ENCODE results near the gene CA10.

CA10 gene

DNA sequence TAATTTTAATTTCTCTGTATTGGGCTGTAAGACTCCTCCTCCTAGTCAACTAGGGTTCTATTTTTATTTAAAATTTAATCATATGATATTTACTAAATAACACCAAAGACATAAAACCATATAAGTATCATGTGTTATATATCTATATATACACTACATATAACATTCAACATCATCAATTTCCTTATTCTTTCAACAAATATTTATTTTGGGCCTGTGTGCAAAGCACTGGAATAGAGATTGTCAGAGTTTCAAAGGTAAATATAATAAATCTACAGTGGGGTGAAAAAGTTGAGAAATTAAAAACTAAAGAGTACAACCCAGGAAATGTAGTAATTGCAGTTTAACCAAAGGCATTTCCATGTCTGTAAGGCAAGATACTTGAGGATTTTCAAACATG, 364.0 kb downstream of the CA10 start:
- no peaks in the 10 kb centered on the region for H3K9me3 ChIP-seq (ENCODE audit: insufficient read depth, low read length)

GRCh38 chr17:51793686-51794085, 364.8 kb downstream of the CA10 start:
- no peak overlapping the region for H3K4me2 ChIP-seq (ENCODE audit: low read depth, low read length, poor library complexity, severe bottlenecking)
- no peaks in the 10 kb centered on the region for H3K9me2 ChIP-seq (replicated peaks; ENCODE audit: insufficient read depth, low read length)
- H3F3A ChIP-seq (ENCODE audit: insufficient read depth) = no peaks in the 10 kb centered on the region
- no peaks in the 10 kb centered on the region for H3K79me2 ChIP-seq (ENCODE audit: insufficient read depth, low read length)
- no peak overlapping the region for H3K27ac ChIP-seq (ENCODE audit: low read depth, low read length)
- no peak overlapping the region for H3K4me3 ChIP-seq (ENCODE audit: insufficient read depth, low read length, poor library complexity, severe bottlenecking)
- H3K9ac ChIP-seq (ENCODE audit: low read length) = no peak overlapping the region
- TF ChIP-seq CTCF (IDR thresholded peaks at IDR 0.05; ENCODE audit: insufficient read depth, low read length, poor library complexity, severe bottlenecking) = no peak
- no peak for TF ChIP-seq EZH2phosphoT487 (conservative IDR thresholded peaks at IDR 0.05; ENCODE audit: low read length)
- no peak overlapping the region for H2AFZ ChIP-seq (ENCODE audit: low read depth, low read length, severe bottlenecking)
- H3K27me3 ChIP-seq (ENCODE audit: low read length) = no peaks in the 10 kb centered on the region
- no peaks in the 10 kb centered on the region for H3K36me3 ChIP-seq (ENCODE audit: low read length)
- H3K9me3 ChIP-seq (ENCODE audit: insufficient read depth, low read length) = no peaks in the 10 kb centered on the region
- H4K20me1 ChIP-seq (ENCODE audit: low read depth, low read length) = no peaks in the 10 kb centered on the region

More for the DNA sequence above, 364.0 kb downstream of the CA10 start:
- Histone ChIP-seq H2AFZ (ENCODE audit: low read depth, low read length, severe bottlenecking) (no peak overlapping the region), H3K36me3 (ENCODE audit: low read length) (no peaks in the 10 kb centered on the region), H3K9me2 (replicated peaks; ENCODE audit: insufficient read depth, low read length) (no peaks in the 10 kb centered on the region), H3K4me2 (ENCODE audit: low read depth, low read length, poor library complexity, severe bottlenecking) (no peak overlapping the region), H4K20me1 (ENCODE audit: low read depth, low read length) (no peaks in the 10 kb centered on the region), H3K27ac (ENCODE audit: low read depth, low read length) (no peak overlapping the region), H3K79me2 (ENCODE audit: insufficient read depth, low read length) (no peaks in the 10 kb centered on the region), H3K4me3 (ENCODE audit: insufficient read depth, low read length, poor library complexity, severe bottlenecking) (no peak overlapping the region), H3K9ac (ENCODE audit: low read length) (no peak overlapping the region), H3F3A (ENCODE audit: insufficient read depth) (no peaks in the 10 kb centered on the region), H3K27me3 (ENCODE audit: low read length) (no peaks in the 10 kb centered on the region)
- TF ChIP-seq EZH2phosphoT487 (conservative IDR thresholded peaks at IDR 0.05; ENCODE audit: low read length) (no peak), CTCF (IDR thresholded peaks at IDR 0.05; ENCODE audit: insufficient read depth, low read length, poor library complexity, severe bottlenecking) (no peak)

- Histone ChIP-seq H3K9ac (ENCODE audit: low read length) (no peak overlapping the region), H3K4me3 (ENCODE audit: insufficient read depth, low read length, poor library complexity, severe bottlenecking) (no peak overlapping the region), H4K20me1 (ENCODE audit: low read depth, low read length) (no peaks in the 10 kb centered on the region), H3K4me2 (ENCODE audit: low read depth, low read length, poor library complexity, severe bottlenecking) (no peak overlapping the region), H3K27me3 (ENCODE audit: low read length) (no peaks in the 10 kb centered on the region), H2AFZ (ENCODE audit: low read depth, low read length, severe bottlenecking) (no peak overlapping the region), H3K9me2 (replicated peaks; ENCODE audit: insufficient read depth, low read length) (no peaks in the 10 kb centered on the region), H3K79me2 (ENCODE audit: insufficient read depth, low read length) (no peaks in the 10 kb centered on the region), H3F3A (ENCODE audit: insufficient read depth) (no peaks in the 10 kb centered on the region), H3K36me3 (ENCODE audit: low read length) (no peaks in the 10 kb centered on the region), H3K9me3 (ENCODE audit: insufficient read depth, low read length) (no peaks in the 10 kb centered on the region), H3K27ac (ENCODE audit: low read depth, low read length) (no peak overlapping the region)
- no peak for TF ChIP-seq EZH2phosphoT487 (conservative IDR thresholded peaks at IDR 0.05; ENCODE audit: low read length)
Observed at GRCh38 chr17:51778842-51779241, 379.7 kb downstream of the CA10 start.

GRCh38 chr17:51770027-51770759, 388.3 kb downstream of the CA10 start:
- Histone ChIP-seq H2AFZ (ENCODE audit: low read depth, low read length, severe bottlenecking) (no peak overlapping the region), H3K9me3 (ENCODE audit: insufficient read depth, low read length) (no peaks in the 10 kb centered on the region), H3F3A (ENCODE audit: insufficient read depth) (no peaks in the 10 kb centered on the region), H3K4me2 (ENCODE audit: low read depth, low read length, poor library complexity, severe bottlenecking) (no peak overlapping the region), H3K36me3 (ENCODE audit: low read length) (no peaks in the 10 kb centered on the region), H3K9ac (ENCODE audit: low read length) (no peak overlapping the region), H3K9me2 (replicated peaks; ENCODE audit: insufficient read depth, low read length) (no peaks in the 10 kb centered on the region), H3K79me2 (ENCODE audit: insufficient read depth, low read length) (no peaks in the 10 kb centered on the region), H3K4me3 (ENCODE audit: insufficient read depth, low read length, poor library complexity, severe bottlenecking) (no peak overlapping the region), H3K27me3 (ENCODE audit: low read length) (no peaks in the 10 kb centered on the region), H4K20me1 (ENCODE audit: low read depth, low read length) (no peaks in the 10 kb centered on the region), H3K27ac (ENCODE audit: low read depth, low read length) (no peak overlapping the region)
- TF ChIP-seq EZH2phosphoT487 (conservative IDR thresholded peaks at IDR 0.05; ENCODE audit: low read length) = no peak
- no peak for TF ChIP-seq CTCF (IDR thresholded peaks at IDR 0.05; ENCODE audit: insufficient read depth, low read length, poor library complexity, severe bottlenecking)

All from SU-DHL-6 (cell line).